Measurements from ENCODE around the gene CXCL3.

- no peak for TF ChIP-seq POLR2AphosphoS5 (IDR thresholded peaks at IDR 0.05; ENCODE audit: insufficient read depth in 1 of 2, low read depth in 1 of 2)
- TF ChIP-seq POLR2A (IDR thresholded peaks at IDR 0.05), result no peak
- TF ChIP-seq, protein P1, sequence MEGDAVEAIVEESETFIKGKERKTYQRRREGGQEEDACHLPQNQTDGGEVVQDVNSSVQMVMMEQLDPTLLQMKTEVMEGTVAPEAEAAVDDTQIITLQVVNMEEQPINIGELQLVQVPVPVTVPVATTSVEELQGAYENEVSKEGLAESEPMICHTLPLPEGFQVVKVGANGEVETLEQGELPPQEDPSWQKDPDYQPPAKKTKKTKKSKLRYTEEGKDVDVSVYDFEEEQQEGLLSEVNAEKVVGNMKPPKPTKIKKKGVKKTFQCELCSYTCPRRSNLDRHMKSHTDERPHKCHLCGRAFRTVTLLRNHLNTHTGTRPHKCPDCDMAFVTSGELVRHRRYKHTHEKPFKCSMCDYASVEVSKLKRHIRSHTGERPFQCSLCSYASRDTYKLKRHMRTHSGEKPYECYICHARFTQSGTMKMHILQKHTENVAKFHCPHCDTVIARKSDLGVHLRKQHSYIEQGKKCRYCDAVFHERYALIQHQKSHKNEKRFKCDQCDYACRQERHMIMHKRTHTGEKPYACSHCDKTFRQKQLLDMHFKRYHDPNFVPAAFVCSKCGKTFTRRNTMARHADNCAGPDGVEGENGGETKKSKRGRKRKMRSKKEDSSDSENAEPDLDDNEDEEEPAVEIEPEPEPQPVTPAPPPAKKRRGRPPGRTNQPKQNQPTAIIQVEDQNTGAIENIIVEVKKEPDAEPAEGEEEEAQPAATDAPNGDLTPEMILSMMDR (IDR thresholded peaks at IDR 0.05), result no peak
Observed at GRCh38 chr4:74021601-74022000, 16.9 kb downstream of the CXCL3 start.
